ENCODE results near the gene STK32B.

The STK32B gene

DNA sequence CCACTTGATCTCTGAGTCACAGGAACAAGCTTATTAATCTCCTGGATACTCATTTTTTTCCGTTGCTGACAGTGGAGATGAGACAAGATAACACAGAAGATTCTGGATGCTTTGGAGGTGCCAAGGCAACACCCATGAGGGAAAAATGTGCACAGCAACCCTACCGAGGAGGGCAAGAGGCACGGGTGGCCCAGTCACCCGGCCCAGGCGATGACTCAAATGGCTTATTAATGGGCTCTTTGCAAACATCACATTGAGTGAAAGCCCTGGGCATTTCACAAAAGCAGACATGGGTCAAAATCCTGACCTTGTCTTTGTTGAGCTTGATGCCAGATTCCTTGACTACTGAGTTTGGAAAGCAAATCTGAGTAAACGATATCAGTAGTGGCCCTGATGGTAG lies 315.1 kb downstream of the STK32B start:
- DNase-seq (ENCODE audit: low spot score), result no peak

DNA sequence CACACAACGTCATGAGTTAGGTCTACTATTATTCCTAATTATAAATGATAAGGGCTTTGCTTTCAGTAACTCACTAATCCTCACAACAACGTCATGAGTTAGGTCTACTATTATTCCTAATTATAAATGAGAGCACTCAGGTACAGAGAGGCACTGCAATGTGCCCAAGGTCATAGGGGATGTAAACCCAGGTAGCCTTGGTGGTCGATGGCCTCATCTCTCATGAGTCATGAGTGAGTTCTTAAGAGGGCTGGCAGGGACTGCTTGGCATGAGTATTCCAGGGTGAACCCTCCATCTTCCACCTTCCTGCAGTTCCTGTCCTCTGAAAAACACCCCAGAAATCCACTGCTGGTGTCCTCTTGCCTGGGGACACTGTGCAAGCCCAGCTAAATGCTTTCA lies 317.1 kb downstream of the STK32B start:
- TF ChIP-seq, protein P1, sequence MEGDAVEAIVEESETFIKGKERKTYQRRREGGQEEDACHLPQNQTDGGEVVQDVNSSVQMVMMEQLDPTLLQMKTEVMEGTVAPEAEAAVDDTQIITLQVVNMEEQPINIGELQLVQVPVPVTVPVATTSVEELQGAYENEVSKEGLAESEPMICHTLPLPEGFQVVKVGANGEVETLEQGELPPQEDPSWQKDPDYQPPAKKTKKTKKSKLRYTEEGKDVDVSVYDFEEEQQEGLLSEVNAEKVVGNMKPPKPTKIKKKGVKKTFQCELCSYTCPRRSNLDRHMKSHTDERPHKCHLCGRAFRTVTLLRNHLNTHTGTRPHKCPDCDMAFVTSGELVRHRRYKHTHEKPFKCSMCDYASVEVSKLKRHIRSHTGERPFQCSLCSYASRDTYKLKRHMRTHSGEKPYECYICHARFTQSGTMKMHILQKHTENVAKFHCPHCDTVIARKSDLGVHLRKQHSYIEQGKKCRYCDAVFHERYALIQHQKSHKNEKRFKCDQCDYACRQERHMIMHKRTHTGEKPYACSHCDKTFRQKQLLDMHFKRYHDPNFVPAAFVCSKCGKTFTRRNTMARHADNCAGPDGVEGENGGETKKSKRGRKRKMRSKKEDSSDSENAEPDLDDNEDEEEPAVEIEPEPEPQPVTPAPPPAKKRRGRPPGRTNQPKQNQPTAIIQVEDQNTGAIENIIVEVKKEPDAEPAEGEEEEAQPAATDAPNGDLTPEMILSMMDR (IDR thresholded peaks at IDR 0.05; ENCODE audit: extremely low read depth, missing control alignments), result no peak
- no peak for DNase-seq (ENCODE audit: low spot score)

More for the DNA sequence above, 315.1 kb downstream of the STK32B start:
- TF ChIP-seq, protein P1 (IDR thresholded peaks at IDR 0.05; ENCODE audit: extremely low read depth, missing control alignments), result no peak

DNA sequence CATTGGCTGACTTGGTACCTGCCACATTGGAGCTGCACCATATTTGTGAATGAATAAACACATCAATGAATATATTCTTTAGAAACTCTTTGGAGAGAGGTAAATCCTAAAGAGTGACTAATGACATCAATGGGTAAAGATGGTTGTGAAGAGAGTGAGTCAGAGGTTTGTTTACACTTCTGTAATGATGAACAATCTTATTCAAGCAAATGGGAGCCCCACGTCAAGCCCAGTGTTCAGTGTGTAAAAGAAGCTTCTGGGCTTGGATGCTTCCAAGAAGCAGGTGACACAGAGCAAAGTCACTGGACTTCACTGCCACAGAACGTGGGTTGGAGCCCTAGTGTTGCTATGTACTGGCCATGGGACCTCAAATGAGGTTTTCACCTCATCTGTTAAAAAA lies 319.0 kb downstream of the STK32B start:
- TF ChIP-seq, protein P1 (IDR thresholded peaks at IDR 0.05; ENCODE audit: extremely low read depth, missing control alignments), result no peak
- no peak for DNase-seq (ENCODE audit: low spot score)

GRCh38 chr4:5371415-5372190 lies 320.3 kb downstream of the STK32B start:
- no peak for DNase-seq (ENCODE audit: low spot score)
- TF ChIP-seq, protein P1 (IDR thresholded peaks at IDR 0.05; ENCODE audit: extremely low read depth, missing control alignments), result no peak

DNA sequence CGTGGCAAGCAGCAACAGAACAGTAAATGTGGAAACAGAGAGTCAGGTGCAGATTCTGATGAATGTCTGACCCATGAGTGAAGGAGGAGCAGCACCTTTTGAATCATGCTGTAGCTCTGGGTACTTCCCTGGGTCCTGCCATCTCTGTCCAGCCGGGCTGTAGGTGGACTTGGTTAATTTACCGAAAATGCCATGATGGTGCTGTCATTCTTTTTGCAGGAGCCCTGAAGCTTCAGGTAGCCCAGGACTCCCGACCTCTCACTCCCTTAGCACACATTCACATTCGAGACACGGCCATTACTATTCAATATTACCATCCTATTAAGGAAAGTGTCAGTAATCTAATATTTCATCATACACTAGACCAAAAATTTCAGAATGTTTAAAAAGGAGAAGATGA lies 320.9 kb downstream of the STK32B start:
- TF ChIP-seq, protein P1 (IDR thresholded peaks at IDR 0.05; ENCODE audit: extremely low read depth, missing control alignments), result no peak
- DNase-seq (ENCODE audit: low spot score), result no peak

DNA sequence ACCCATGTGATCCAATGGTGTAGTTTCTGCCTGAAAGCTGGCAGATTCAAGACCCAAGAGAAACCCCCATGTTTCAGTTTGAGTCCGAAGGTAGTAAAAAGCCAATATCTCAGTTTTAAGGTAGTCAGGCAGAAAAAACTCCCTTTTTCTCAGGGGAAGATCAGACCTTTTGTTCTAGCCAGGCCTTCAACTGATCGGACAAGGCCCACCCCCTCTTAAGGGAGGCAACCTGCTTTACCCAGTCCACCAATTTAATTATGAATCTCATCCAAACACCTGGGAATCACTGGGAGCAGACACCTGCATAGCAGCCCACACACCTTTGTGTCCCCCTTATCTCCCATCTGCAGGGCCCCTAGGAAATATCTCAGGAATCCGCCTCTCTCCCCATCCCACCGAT lies 322.0 kb downstream of the STK32B start:
- TF ChIP-seq, protein P1 (IDR thresholded peaks at IDR 0.05; ENCODE audit: extremely low read depth, missing control alignments), result no peak
- DNase-seq (ENCODE audit: low spot score), result no peak

DNA sequence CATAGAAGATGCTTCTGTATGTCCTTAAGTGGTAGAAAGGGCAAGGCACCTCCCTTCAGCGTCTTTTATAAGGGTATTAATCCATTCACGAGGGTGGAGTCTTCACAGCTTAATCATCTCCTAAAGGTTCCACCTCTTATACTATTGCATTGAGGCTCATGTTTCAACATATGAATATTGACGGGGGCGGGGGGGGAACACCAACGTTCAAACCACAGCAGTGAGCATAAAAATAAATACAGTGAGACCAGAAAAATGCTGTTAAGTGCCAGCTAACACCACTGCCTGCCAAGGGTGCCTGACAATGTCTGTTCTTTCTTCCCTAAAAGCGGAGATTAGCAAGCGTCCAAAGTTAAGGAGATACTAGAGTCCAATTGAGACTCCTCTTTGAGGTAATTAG lies 323.3 kb downstream of the STK32B start:
- no peak for DNase-seq (ENCODE audit: low spot score)
- TF ChIP-seq, protein P1 (IDR thresholded peaks at IDR 0.05; ENCODE audit: extremely low read depth, missing control alignments), result no peak
